K562 (cell line): ENCODE data around the gene FRYL.

ENCODE experiments used
- KDM1A ChIP-seq, 2 experiments: fragments of 450-650 bp; IDR thresholded peaks; 2 replicates each; pipeline ENCODE4 v1.6.1; 2016; ENCODE audit warnings: mild to moderate bottlenecking in 2 of 2
- OTX1 ChIP-seq: fragments of 450-650 bp; formaldehyde crosslinking; IDR thresholded peaks from 2 replicates; pipeline ENCODE4 v1.4.0; 2022; ENCODE audit warnings: mild to moderate bottlenecking
- RAD21 ChIP-seq, 2 experiments: fragments of 250-450 bp in 1 of 2; fragments of 450-650 bp in 1 of 2; sonication (Bioruptor Pico) in 1 of 2; formaldehyde crosslinking in 1 of 2; IDR thresholded peaks in 1 of 2; conservative IDR thresholded peaks in 1 of 2; 2 replicates each; pipeline versions ENCODE4 v1.4.0 to v1.8.0; 2020 to 2022; ENCODE audit warnings: mild to moderate bottlenecking in 2 of 2, moderate library complexity in 1 of 2

- TF ChIP-seq RAD21 (CRISPR knock-in tag; conservative IDR thresholded peaks at IDR 0.05 in 1 of 2, IDR thresholded peaks at IDR 0.05 in 1 of 2): no peak
- no peak for TF ChIP-seq OTX1 (CRISPR knock-in tag)
- no peak for TF ChIP-seq KDM1A (IDR thresholded peaks at IDR 0.05)
Measured at GRCh38 chr4:48755281-48755680, 24.8 kb downstream of the FRYL start.
